Sigmoid colon (tissue), 4 donors: Measurements from ENCODE around the gene SULT1C2.

Experiments used
- EP300 ChIP-seq, 4 donors: sonication (generic); formaldehyde crosslinking; IDR thresholded peaks; one replicate each; pipeline ENCODE4 v1.6.1; 2017; ENCODE audit warnings: antibody characterized with exemption in 4 of 4
- POLR2A ChIP-seq, 2 donors: fragments of 450-650 bp; IDR thresholded peaks; one replicate each; pipeline ENCODE4 v1.6.1; 2016; ENCODE audit warnings: antibody characterized with exemption in 2 of 2, mild to moderate bottlenecking in 2 of 2, moderate library complexity in 2 of 2
- TF ChIP-seq, protein P1 (sequence below), 4 experiments: fragments of 450-650 bp in 3 of 4; fragments of 200-600 bp in 1 of 4; IDR thresholded peaks; one replicate each; pipeline ENCODE4 v1.5.1; 2016 to 2019; ENCODE audit warnings: antibody characterized with exemption in 4 of 4, mild to moderate bottlenecking in 3 of 4, moderate library complexity in 2 of 4

DNA sequence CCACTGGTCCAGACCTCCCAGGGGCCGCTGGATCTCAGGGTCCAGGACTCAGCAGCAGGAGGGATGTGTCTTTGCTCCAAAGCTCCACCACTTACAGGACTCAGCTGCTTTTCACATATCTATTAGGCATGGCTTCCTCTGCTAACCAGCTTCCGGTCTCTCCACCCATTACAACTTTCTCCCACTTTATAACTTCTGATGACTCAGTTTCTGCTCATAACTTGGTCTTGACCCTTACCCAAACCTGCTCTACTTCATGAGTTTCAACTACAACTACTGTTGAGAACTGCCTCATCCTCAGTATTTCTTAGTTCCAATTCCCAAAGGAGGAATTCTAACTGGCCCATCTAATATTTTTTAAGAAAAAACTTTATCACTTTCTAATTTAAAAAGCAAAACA, 17.2 kb downstream of the SULT1C2 start:
- no peak for TF ChIP-seq POLR2A (IDR thresholded peaks at IDR 0.05)
- TF ChIP-seq, protein P1, sequence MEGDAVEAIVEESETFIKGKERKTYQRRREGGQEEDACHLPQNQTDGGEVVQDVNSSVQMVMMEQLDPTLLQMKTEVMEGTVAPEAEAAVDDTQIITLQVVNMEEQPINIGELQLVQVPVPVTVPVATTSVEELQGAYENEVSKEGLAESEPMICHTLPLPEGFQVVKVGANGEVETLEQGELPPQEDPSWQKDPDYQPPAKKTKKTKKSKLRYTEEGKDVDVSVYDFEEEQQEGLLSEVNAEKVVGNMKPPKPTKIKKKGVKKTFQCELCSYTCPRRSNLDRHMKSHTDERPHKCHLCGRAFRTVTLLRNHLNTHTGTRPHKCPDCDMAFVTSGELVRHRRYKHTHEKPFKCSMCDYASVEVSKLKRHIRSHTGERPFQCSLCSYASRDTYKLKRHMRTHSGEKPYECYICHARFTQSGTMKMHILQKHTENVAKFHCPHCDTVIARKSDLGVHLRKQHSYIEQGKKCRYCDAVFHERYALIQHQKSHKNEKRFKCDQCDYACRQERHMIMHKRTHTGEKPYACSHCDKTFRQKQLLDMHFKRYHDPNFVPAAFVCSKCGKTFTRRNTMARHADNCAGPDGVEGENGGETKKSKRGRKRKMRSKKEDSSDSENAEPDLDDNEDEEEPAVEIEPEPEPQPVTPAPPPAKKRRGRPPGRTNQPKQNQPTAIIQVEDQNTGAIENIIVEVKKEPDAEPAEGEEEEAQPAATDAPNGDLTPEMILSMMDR (IDR thresholded peaks at IDR 0.05), result no peak
- TF ChIP-seq EP300 (IDR thresholded peaks at IDR 0.05), result no peak
